Measurements from ENCODE around the gene HGS.

DNA sequence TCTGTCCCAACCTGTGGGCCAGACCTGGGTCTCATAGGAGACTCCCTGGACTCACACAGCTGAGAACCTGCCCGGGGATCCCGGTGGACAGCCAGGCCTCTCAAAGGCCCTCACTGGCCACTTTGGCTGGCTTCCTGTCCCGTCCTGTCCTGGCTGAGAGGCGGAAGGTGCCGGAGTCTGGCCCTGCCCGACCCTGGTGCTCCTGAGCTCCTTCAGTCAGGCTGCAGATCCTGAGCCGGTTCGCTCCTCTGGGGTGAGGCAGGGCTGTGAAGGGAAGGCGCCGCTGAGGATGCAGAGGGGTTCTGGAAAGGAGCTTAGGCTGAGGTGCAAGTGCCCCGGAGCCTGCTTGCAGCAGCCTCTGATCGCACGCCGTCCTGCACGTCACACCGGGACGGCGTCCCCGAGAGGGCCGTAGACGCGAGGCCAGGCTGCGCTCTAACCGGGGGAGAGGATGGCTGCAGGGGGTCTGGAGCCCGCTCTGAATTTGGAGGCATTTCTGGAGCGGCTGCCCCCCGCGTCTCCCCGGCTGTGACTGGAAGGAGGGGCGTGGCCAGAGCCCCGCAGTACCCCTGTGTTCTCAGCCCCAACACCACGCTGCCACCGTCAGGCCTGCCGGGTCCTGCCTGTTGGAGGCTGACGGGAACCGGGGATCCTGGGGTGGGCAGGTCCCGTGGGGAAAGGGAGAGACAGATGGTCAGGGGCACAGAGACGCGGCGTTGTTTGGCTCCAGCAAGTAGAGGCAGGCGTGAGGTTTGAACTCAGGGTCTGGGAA lies 4.1 kb downstream of the HGS start:
- TF ChIP-seq EZH2 (IDR thresholded peaks at IDR 0.05; ENCODE audit: insufficient read depth, poor library complexity, severe bottlenecking) (no peak), EZH2phosphoT487 (IDR thresholded peaks at IDR 0.05; ENCODE audit: insufficient read depth, low read depth) (no peak)
